HL-60/S4 treated with retinoic acid at 250 ng/mL for 4 days and 3 days (cell line): ENCODE data around the gene MAL.

ENCODE experiments used
- in situ Hi-C: fragments of 300-500 bp; cut with MboI; formaldehyde crosslinking; loops from 2 replicates; pipeline ENCODE4 v1.7.0; 2022; ENCODE audit warnings: low sequenced_read_pairs

The MAL gene

DNA sequence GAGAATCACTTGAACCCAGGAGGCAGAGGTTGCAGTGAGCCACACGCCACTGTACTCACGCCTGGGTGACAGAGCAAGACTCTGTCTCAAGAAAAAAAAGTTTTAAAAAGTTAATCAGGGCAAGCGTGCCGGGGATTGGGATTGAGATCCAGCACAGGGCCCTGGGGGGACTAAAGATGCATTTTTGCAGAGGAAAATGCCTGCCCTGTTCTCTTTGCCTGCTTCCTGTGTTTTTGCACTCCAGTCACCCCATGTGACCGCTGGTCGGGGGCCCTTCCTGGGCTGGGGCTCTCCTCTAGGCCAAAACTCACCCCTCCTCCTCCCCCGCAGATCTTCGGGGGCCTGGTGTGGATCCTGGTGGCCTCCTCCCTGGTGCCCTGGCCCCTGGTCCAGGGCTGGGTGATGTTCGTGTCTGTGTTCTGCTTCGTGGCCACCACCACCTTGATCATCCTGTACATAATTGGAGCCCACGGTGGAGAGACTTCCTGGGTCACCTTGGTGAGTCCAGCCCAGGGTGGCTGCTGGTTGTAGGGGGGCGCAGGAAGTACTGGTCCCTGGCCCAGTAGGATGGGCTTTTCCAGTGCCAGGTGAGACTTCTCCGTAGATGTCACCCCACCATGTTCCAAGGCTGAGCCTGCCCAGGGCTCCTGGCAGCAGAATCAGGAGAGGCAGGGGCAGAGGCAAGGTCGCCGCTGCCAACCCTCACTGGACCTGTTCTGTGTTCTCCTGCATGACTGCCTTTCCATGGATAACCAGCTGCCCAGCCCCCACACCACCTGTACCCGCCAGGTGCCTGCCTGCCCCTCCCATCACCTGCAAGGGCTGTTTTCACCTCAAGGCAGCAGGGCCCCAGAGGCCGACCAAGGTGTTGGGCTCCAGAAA is 22.4 kb downstream of the MAL start:
- in situ Hi-C loops = no loop called here

GRCh38 chr2:95048825-95049682 is 23.5 kb downstream of the MAL start:
- in situ Hi-C loops = no loop called here

- in situ Hi-C loops = no loop called here
Observed at GRCh38 chr2:95049683-95049955, 24.1 kb downstream of the MAL start.

DNA sequence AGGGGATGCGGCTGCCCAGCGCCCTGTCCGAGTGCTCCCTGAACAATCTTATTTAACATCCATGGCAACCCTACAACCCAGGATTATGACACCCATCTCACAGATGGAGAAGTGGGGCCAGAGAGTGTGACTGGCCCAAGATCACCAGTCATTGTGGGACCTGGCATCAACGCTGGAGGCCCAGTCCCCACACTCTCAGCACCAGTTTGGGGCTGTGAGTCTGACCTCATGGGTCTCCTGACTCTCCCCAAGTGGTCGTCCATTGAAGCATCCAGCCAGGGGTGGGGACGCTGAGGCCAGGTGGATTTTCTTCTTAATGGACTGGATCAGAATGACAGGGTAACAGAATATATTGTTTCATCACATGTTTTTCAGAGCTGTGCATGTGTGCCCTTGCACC is 24.5 kb downstream of the MAL start:
- in situ Hi-C loops = no loop called here

- in situ Hi-C loops = no loop called here
Observed at GRCh38 chr2:95050385-95051300, 25.1 kb downstream of the MAL start.

GRCh38 chr2:95051626-95052025 is 26.1 kb downstream of the MAL start:
- in situ Hi-C loops = no loop called here

- in situ Hi-C loops = no loop called here
Observed at GRCh38 chr2:95052307-95052706, 26.8 kb downstream of the MAL start.

- in situ Hi-C loops = no loop called here
Observed at GRCh38 chr2:95052804-95053479, 27.4 kb downstream of the MAL start.

GRCh38 chr2:95053543-95053942 is 28.0 kb downstream of the MAL start:
- in situ Hi-C loops = no loop called here

GRCh38 chr2:95054016-95054415 is 28.5 kb downstream of the MAL start:
- in situ Hi-C loops = no loop called here

DNA sequence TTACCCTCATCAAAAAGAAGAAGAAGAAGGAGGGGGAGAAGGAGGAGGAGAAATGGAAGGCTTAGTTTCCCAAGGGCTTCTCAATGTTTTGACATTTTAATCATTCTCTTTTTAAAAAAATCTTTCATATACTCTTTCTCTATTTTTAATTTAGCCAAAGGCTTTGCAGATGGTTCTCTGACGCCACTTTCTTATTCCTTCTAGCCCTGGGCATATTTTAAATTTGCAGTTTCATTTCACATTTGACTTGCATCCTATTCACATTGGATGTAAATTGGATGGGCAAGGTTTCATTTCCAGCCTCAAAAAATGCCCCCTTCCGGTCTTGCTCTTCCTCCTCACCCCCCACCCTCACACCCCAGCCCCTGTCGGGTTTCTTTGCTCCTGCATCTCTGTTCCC is 29.8 kb downstream of the MAL start:
- in situ Hi-C loops = no loop called here

GRCh38 chr2:95056044-95056443 is 30.5 kb downstream of the MAL start:
- in situ Hi-C loops = no loop called here

DNA sequence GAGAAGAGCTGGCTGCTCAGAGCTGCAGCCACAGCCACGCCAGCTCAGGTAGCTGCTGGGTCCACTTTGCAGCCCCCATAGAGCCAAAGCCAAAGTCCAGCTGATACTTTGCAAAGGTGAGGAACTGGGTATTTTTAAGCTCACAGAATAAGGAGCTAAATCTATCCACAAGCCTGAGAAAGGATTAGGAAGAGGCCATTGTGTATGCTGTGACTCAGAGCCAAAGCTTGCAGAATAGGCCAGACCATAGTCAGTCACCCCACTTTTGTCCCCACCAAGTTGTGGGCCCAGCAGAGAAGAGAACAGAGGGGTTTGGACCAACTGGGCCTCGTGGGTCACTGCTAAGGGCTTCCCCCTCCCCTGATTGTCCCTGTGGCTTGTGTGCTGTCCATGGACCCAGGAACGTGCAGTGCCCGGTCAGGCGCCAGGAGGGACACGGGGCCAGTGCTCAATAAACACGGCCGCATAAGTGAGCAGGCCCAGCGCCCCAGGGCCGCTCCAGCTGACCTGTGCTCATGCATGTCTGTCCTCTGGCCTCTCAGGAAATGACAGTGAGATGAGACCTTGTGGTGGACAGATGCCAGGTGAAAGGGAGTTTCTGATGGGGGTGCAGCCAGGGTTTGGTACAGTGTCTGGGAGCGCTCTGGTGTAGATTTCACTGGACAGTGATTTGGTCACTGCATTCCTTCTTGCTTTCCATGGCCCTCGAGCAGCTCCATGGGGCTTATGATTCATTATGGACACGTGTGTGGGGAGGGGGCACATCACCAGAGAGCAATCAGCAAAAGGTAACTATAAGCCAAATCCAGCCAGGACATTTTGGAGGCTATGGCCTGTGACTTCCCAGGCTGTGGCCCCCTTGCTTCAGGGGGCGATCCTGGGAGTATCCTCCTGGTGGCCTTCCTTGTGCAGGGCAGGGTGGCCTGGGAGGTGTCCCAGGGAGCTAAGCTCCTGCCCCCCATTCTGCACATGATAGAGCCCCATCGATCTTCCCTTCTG is 31.3 kb downstream of the MAL start:
- in situ Hi-C loops = no loop called here

DNA sequence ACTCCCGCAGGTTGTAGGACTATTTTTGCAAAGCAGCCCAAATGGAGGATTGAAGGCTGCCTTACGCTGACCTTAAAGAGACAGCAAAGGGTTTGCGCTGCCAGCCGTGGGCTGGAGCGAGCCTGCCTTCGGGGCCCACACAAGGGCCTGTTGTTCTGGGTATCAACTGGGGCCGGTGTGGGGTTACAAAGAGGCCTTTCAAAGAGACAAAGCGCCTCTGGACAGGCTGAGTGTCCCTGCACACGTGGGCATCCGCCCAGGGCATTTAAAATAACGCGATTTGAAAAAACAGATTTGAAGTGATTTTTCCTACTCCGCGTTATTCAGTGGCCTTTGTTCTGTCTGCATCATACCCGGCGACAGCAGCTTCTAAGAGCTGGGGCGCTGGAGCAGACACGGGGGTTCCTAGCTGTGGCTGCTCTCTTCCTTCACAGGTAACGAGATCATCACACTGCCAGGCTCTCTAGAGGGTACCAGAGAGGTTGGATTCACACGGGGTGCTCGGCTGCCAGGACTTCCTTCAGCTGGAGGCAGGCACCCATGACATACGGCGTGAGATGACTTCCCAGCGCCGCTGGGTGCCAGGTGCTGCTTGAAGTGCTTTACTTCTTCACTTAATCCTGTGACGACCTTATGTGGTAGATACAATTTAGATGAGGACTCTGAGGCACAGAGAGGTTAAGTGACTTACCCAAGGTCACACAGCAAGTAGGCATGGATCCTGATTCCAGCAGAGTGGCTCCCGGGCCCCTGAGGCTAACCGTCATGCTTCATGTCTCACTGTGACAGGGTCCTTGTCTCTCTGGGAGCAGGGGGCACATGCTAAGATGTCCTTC is 32.2 kb downstream of the MAL start:
- in situ Hi-C loops = no loop called here

DNA sequence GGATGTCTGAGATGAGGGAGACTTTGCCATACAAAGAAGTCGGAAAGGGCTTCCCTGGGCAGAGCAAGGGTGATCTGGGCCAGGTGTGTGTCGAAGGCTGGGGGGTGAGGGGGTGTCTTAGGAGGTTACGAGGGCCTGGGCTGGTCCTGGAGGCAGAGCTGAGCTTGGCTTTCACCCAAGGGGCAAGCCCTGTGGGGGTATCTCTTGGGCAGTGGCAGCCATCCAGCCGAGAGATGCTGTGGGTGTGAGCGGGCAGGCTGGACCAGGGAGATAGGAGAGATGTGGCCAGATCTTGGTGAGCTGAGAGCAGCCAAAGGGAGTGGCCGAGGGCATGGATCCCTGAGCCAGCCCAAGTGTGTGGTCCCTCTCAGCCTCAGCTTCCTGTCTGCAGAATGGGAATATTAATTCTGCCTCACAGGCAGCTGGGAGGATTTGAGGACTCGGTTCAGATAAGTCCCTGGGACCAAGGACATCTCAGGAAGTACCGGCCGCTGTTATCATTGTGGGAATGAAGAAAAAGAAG is 33.0 kb downstream of the MAL start:
- in situ Hi-C loops = no loop called here

DNA sequence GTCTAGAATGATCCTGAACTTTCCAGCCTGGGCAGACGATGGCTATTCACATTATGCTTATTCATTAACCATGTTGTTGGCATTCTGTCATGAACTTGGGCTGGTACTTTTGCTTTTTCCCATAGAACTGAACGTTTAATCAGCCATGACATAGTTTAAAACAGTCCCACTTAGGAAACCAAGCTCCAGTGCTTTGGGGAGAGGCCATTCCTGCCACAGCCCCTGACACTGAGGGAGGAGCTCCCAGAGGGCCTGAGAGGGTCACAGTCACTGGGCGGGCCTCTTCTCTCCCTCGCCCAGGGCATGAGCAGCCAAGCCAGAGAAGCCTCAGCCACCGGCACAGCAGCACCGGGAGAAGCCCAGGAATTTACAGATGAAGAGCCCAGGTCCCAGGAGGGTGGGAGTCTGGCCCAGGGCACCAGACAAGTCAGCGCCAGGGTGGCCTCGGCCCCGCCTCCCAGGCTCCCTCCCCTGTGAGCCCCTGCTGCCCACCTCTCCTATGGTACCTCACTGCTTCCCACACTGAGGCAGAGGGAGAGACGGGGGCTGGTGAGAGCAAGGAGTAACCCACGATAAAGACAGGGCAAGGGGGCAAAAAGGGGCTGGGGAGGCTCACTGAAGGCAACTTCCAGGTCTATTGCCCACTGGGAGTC is 33.6 kb downstream of the MAL start:
- in situ Hi-C loops = no loop called here

DNA sequence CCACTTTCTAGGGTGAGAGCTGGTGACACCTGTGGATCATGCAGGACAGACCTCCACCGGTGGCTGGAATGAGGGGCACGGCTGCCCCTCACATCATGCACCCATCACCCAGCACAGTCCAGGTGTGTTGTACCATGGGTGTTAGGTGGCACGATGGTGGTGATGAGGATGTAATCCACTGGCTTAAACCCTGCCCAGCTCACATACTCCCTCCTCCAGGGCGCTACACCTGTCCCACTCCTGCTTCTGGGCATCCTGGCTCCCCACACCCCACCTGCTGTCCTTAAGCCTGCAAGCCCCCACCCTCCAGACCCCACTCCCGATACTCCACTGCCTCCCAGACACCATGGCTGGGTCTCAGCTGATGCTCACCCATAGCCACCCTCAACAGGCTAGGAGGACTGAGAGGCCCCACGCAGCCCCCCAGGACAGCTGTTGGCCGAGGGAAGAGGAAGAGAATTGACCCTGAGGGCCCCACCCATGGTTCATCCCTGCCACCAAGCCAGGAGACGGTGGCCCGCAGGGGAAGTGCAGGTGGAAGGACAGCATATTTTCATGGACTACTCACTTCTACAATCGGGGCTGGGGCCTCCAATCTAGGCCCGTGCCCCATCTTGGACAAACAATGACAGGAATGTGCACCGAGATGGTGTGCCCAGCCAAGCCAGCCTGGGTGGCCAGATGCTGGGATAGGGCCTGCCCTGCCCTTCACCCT is 34.3 kb downstream of the MAL start:
- in situ Hi-C loops = no loop called here
